Stimulated activated CD4-positive, alpha-beta T cell treated with anti-CD3 and anti-CD28 coated beads, Interleukin-2, amount 100 ng/mL, for 24 hours (primary cell): ENCODE results near the gene MS4A6A.

Experiments
- DNase-seq, 2 donors: peaks; one replicate each; pipeline ENCODE4 v3.0.0-alpha.2; 2020

The MS4A6A gene

GRCh38 chr11:60125956-60126585 is 56.8 kb downstream of the MS4A6A start:
- DNase-seq: no peak

GRCh38 chr11:60124802-60125432 is 58.0 kb downstream of the MS4A6A start:
- DNase-seq: no peak
